ENCODE results near the gene PBLD.
A peak's percentile ranks its signal among the peaks of the same experiment; 100 is the strongest.
"Not testable (repeated sequence)": the region's sequence is repeated elsewhere in the genome, so short reads cannot be mapped to it uniquely, and the experiment has no call there.

Gene PBLD

DNA sequence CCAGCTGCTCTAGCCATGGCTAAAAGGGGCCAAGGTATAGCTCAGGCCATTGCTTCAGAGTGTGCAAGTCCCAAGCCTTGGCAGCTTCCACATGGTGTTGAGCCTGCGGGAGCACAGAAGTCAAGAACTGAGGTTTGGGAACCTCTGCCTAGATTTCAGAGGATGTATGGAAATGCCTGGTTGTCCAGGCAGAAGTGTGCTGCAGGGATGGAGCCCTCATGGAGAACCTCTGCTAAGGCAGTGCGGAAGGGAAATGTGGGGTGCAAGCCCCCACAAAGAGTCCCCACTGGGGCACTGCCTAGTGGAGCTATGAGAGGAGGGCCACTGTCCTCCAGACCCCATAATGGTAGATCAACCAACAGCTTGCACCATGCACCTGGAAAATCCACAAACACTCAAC lies 54.9 kb downstream of the PBLD start:
- not testable (repeated sequence) for DNase-seq

DNA sequence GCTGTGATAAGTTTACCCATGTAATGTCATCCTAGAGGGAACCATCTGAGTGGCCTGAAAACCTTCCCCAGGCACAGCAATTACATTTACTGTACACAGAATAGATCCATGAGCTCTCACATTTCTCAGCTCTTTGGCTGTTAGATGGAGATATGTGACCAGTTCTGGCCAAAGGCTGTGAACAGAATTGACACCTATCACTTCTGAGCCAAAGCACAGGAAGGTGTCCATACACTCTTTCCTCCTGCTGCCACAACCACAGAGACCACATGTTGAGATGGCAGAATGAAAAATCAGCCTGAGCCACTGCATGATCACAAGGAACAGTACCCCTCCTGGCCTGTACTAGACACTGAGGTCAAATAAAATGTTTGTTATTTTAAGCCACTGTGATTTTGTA lies 56.5 kb downstream of the PBLD start:
- no peak for DNase-seq

DNA sequence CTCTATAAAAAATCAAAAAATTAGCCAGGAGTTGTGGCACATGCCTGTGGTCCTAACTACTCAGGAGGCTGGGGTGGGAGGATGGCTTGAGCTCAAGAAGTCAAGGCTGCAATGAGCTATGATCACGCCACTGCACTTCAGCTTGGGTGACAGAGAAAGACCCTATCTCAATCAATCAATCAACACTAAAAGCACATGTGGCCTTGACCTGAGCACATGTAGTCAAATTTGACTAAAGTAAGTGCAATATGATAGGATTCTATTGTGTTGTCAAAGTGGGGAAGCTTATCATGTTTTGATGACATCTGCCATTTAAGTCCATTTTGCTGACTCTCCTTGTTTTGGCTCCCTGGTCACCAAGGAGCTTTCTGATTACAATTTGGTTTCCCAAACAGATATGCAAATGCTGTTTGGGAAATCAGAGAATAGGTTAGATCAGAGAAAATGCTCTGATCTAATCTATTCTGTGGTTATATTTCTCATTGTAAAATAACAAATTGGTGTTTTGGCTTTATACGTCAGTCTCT lies 57.1 kb downstream of the PBLD start:
- DNase-seq, result no peak

DNA sequence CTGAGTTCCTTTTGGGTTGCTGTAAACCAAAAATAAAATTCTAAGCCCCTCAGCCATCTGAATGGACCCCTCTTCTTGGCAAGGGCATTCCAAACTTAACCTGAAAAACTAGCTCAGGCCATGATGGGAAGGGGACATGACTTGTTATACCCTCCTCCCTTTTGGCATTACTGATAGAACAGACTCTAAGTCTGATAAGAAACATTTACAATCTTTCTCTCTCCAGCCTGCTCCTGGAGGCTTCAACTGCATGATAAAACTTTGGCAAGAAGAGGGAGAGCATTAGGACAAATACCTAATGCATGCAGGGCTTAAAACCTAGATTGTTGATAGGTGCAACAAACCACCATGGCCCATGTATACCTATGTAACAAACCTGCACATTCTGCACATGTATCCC lies 59.9 kb downstream of the PBLD start:
- no peak for DNase-seq

DNA sequence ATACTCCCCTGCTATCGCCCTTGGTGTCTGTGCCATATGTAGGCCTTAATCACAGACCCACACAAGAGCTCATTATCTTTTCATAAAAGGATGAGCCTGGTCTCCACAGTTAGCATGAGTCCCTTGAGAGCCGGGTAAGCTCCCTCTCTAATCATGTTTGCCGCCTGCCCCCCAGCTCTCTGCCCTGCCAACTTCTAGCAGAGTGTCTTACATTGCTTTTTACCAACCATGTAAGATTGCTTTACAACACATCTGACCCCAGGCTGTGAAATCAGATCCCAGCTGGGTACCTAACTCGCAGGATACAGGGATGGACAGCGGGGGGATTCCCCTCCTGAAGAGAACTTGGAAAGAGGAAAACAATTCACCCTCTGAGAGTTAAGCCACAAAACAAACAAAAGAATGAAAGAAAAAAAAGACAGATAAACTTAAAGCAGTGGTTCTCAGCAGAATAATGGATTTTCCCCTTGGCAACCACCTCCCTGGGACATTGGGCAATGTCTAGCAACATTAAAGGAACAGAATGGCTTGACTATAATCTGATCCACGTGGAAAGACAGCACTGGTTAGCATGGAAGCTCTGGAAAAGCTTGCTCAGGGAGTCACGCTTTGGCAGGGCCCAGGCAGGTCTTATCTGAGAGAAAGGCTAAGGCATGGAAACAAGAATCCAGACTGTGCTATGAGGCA lies 61.4 kb downstream of the PBLD start:
- peak; percentile 82 to 90 for DNase-seq

DNA sequence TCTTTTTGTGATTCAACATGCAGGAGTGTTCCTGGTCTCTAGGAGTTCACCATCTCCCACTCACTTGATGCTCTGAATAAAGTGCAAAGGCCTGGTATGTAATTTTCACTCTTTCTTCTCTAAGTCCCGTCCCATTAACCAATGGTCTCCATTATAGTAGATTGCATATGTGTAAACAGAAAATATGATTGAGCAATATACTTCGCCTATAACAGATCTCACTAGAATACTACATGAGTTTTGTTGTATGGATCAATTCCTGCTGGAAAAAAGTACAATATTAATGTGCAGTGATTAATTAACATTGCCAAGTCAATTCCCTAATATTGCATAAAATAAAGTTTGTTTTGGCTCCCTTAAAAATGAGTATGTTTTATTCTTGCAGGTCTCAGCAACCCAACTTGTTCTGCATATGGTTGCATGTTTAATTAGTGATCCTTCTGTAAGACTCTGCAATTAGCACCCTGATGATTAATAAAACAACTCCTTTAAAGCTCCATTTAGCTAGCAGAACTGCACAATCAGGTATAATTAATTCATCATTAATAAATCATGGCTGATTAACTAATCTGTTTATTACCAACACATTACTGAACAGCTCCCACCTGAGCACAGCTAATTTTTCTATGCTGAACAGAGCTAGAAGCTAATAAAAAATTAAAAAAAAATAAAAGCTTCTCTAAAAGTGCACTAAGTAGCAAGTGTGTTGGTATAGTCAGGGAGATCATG lies 63.0 kb downstream of the PBLD start:
- DNase-seq, result no peak

DNA sequence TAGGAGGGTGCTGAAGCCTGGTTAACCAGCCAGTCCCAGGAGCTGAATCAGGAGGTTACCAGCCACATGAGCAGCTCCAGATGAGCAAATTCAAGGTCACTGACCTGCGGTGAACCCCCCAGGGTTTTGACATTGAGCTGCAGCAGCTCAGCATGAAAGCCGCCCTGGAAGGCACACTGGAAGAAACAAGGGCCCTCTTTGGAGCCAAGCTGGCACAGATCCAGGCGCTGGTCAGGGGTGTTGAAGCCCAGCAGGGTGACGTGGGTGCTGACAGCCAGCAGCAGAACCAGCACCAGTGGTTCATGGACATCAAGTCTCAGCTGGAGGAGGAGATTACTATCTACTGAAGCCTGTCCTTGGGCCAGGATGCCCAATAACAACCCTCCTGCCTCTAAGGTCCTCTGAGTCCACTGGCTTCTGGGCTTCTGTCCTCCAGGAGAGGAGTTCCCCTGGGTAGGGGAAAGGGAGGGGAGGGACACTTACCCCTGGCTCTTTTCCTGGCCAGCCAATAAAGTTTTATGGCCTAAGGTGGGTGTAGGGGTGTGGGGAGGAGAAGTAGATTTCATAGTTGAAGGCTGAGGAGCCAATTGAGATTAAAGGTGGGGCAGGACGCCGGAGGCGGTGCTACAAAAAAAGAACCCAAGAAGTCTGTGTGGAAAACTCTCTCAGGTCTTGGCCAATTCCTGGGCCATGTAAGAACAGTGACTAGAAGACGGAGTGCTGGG lies 71.4 kb downstream of the PBLD start:
- DNase-seq, result no peak

DNA sequence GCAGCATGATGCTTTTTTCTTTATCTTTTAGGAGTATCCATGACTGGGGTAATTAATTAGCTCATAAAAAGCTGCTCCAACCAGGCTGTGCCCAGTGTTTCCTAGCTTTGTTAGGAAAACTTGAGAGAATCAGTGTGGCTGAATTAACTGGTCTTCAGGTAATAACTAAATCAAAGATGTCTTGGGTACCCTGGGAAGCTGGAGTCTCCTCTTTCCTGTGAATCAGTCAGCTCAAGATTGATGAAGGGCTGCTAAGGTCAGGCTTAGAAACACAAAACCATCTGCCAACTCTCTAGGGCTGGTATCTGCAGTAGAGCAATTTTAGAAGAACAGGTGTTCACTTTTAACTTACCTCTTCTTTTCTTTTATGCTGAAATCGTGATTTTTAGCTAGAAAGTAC lies 79.4 kb downstream of the PBLD start:
- DNase-seq, result peak; percentile 9 to 60

DNA sequence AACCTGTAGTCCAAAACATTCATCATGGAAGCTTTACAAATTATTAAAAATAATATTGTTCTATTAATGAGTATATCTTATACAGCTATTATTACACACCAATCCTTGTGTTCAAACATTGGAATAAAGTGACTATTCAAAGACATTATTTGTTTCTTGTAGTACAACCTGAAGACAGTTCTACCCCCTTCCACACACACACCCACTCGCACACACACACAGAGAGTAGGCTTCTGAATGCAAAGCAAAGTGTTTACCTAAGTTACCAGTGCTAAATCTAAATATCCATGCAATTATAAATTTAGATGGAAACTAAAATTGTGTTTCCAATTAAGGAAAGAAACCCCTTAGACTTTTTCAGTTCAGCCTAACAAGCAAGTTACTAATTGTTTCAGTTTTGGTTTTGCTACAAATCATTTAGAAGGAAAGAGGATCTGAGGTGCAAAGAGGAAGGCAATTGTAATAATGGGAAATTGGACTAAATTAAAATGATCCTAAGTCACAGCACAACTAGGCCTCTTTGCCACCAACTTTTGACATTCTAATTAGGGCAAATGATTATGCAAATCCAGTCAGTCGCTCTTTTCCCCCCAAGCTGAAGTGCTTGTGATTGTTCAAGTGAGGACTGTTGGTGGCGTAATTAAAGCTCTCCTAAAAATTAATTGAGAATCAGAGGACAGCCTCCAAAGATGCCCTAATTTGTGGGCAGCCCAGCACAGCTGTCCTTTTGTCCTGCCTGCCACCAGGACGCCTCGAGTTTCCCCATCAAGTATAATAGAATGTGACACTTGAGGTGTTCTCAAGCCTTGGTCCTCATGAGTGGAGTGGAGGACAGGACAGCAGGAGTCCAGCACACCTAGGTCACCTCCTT lies 80.9 kb downstream of the PBLD start:
- DNase-seq, result peak; percentile 16 to 46

DNA sequence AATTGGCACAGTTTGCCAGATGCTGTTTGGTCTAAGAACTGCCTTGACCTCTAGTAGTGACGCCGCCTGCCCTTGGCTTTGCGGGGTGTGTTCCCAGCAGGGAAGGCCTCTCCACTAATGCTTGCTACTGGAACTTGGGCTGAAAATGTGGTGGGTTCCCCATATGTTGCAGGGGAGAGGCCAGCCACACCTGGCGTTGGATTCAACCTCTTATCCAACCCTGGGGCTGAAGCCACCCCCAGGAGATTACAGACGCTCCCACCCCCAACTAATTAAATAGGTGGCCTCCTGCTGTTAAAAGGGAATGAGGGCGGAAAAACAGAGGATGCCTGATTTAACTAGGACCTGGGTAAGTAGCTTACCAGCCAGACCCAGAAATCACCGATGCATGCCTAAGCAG lies 81.6 kb downstream of the PBLD start:
- peak; percentile 85 to 92 for DNase-seq

DNA sequence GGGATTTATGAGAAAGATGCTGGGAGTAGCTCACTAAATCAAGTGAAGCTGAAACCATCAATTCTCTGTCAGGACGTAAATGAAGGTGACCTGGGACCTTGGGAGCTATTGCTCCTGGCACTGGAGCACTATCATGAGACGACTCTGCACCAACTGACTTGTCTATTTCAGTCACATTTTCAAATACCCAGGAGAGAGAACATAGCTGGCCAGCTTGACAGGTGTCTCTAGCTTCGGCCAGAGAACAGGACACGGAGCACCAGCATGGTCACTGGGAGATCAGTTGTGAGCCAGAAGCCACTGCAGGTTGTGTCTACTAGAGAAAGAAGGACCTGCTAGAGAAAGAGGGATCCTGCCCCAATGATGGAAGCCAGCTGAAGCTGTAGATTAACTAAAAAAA lies 83.4 kb downstream of the PBLD start:
- DNase-seq, result no peak

DNA sequence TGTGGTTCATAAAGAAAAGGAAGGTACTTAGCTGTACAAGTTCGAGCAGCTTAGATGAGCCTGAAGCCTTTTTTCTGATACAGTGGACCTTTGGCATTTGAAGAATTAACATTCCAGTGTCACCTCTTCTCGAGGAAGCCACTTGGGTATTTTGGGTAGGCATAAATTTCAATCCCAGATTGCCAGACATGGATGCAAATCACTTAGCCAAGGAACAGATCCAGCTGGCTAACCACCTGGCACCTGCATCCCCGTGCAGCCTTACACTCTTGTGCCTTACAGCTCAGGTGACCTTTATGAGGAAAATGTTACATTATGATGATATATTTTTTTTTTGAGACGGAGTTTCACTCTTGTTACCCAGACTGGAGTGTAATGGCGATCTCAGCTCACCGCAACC lies 84.8 kb downstream of the PBLD start:
- DNase-seq, result peak in 1 of 2 experiments; percentile 0

DNA sequence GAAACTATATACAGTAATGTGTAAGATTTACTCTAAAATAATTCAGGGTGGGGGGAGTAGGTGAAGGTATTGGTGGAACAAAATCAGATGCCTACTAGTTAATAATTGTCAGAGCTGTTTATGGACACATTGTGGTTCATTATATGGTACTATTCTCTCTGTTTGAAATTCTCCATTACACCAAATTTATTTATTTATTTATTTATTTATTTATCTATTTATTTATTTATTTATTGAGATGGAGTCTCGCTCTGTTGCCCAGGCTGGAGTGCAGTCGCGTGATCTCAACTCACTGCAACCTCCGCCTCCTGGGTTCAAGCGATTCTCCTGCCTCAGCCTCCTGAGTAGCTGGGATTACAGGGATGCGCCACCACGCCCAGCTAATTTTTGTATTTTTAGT lies 86.3 kb downstream of the PBLD start:
- DNase-seq, result not testable (repeated sequence)

DNA sequence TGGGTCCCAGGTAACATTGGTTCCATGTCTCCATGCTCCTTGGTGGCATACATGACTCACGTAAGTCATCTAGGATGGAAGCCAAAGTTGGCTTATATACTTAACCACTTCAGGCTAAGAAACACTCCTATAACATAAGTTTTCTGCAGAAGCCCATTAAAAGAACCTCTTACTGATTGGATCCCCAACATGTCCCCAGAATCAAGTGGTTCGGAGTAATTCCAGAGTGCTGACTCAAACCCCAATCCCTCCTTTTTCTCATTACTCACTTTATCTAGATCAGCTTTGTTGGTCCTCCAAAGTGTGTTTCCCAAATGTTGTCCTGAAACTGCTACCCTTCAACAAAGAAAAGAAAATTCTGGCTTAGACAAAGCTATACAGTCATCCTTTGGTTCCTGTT lies 90.7 kb downstream of the PBLD start:
- DNase-seq, result no peak

DNA sequence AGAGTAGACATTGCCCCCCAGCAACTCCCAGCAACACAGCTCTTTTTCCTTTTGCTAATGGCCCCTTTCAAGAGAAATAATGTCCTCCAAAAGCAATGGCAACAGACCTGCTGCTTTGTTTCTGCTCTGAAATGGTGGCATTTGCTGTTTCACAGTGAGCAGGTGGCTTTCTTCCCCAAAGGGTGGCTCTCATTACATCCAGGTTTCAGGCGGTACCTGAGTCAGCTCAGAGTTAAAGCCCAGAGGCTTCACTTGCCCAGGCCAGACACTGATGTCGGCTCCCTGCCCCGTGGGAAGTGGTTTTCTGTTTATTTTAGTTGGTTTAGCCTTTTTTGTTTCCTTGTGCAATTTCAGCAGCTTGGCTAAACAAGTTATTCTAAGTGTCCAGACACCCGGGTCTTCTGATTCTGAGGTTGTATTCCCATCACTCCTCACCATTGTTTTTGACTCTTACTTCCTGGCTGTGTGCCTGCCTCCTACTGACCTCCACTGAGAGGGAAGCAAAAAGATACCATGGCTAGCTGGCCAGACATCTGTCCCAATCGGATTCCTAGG lies 93.1 kb downstream of the PBLD start:
- DNase-seq, result no peak

DNA sequence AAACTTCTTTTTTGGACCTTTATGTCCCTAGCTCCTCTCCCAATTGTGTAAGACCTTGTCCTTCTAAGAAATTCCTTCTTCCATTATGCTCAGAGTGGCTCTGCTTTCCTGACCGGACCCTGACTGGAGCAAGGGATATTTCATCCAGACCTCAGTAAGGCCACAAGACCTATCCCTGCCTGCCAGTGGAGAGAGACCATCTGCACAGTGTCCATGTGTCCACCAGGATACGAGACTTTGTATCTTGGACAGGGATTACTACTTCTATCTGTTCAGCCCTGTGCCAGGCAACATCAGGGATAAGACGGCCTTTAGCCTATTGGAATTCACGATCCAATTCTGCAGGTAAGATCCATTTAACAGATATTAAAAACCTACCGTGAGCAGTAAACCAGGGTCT lies 93.7 kb downstream of the PBLD start:
- no peak for DNase-seq

DNA sequence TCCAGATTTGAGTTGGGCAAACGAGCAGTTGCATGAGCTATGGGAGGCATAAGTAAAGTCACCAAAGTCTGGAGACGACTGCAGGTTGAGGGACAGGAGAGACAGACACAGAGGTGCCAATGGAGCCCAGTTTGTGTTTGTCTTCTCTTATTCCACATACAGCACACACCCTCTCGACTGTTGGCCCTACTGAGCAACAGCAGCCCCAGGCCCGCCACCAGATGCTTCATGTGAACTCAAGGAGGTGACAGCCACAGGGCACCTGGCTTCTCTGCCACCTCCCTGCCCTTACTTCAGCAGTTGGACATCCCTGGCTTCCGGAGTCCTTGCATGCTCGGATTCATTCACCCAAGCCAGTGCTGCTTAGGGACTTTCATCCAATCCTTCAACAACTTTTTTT lies 94.4 kb downstream of the PBLD start:
- DNase-seq, result no peak

DNA sequence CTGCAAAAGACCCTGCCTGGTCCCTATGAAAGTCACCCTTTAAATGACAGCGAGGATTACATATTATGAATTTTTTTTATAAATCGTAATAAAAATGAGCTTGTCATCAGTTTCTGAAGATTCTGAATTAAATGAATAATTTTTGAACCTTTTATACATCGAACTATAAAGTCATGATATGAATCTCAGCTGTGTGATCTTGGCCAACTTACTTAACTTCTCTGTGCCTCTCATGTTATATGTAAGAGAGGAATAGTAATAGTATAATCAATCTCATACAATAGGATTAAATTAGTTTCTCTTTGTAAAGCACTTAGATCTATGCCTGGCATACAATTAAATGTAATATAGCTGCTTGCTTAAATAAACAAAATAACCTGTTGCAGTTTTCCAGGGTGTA lies 95.6 kb downstream of the PBLD start:
- no peak for DNase-seq

DNA sequence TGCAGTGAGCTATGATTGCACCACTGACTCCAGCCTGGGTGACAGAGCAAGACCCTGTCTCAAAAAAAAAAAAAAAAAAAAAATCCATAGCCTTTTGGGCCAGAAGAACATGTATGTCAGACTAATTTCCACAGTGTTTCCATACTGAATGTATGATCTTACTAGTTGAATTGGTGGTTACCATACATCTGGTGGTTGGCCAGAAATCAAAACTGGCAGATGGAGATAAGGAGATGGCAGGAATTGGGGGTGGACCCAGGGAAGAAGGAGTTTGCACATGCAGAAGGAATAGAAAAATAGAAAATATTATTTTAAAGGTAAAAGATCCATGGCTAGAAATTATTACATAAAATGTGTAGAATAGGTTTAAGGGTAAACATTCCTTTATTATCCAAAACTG lies 97.1 kb downstream of the PBLD start:
- DNase-seq, result peak; percentile 12 to 42

DNA sequence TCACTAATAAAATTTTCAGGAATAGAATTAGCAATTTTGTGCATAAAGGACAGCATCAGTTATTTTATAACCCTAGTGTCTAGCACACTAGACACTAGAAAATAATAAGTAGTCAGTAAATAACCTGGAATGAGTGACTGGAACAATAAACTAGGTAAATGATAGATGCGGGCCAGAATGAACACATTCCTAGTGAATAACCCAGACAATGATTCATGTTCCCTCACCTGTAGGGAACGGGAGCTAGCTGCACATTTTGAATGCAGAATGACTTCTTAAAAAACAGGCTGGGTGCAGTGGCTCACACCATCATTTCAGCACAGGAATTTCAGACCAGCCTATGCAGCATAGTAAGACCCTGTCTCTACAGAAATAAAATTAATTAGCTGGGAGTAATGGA lies 97.6 kb downstream of the PBLD start:
- no peak for DNase-seq

DNA sequence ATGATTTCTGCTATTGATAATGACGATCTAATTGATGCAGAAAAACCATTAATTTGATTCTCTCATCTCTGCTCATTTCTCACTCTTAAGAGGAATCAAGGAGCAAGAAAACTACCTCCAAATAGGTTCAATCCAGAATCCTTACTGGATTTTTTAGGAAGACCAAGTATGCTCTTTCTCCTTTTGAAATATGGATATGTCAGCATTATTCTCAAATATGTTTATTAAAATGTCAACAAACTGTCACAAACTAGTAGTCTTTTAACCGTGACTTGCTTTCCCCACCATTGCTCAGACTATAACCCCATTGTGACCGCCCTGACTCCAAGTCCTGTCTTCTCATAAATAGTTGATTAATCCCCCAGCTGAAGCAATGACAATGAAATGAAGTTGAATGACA lies 99.7 kb downstream of the PBLD start:
- DNase-seq, result no peak

Data from NCI-H524 (cell line).